Effector memory CD4-positive, alpha-beta T cell (primary cell): Measurements from ENCODE around the gene TCP10L.

Experiments used
- DNase-seq, 3 donors: peaks; one replicate each; pipeline ENCODE4 v3.0.0-alpha.2; 2020
- H3K27ac ChIP-seq: 2 replicates; pipeline ENCODE4 v1.7.0; 2013; ENCODE audit warnings: mild to moderate bottlenecking, low read length, moderate library complexity; ENCODE audit not compliant: insufficient read depth, poor library complexity, severe bottlenecking
- H3K27me3 ChIP-seq: replicated peaks from 2 replicates; pipeline ENCODE4 v1.7.0; 2013; ENCODE audit warnings: mild to moderate bottlenecking, low read length; ENCODE audit not compliant: insufficient read depth, control insufficient read depth, poor library complexity, severe bottlenecking
- H3K36me3 ChIP-seq: 2 replicates; pipeline ENCODE4 v1.7.0; 2013; ENCODE audit warnings: mild to moderate bottlenecking, low read length, moderate library complexity; ENCODE audit not compliant: control insufficient read depth, insufficient read depth
- H3K4me1 ChIP-seq: 2 replicates; pipeline ENCODE4 v1.7.0; 2013; ENCODE audit warnings: low read length, mild to moderate bottlenecking; ENCODE audit not compliant: control insufficient read depth, insufficient read depth, poor library complexity, severe bottlenecking
- H3K4me3 ChIP-seq: 2 replicates; pipeline ENCODE4 v1.7.0; 2013; ENCODE audit warnings: low read length, low read depth, mild to moderate bottlenecking; ENCODE audit not compliant: insufficient read depth, poor library complexity, severe bottlenecking
- H3K9me3 ChIP-seq: 2 replicates; pipeline ENCODE4 v1.7.0; 2013; ENCODE audit warnings: mild to moderate bottlenecking, low read length, moderate library complexity; ENCODE audit not compliant: control insufficient read depth

The TCP10L gene

DNA sequence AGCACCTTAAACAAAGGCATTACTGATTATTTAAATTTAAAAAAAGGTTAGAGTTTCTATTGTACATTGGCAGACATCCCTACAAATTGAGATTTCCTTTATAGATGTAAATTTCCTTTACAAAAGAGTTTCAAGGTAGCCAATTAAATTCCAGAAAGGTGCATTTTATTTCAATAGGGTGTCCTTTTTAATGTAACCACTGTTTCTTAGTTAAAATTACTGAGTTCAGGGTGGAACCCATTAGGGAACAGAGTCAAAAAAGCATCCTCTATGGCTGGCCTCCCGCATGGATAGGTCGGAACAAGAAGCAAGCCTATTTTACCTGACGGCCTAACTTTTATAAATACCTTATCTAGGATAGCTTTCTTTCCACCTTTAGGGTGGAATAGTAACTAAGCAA is 24.4 kb downstream of the TCP10L start:
- H3K27ac ChIP-seq, result no peak overlapping the region
- no peak overlapping the region for H3K4me3 ChIP-seq
- no peaks in the 10 kb centered on the region for H3K36me3 ChIP-seq
- H3K27me3 ChIP-seq, result no peaks in the 10 kb centered on the region
- no peaks in the 10 kb centered on the region for H3K4me1 ChIP-seq
- no peaks in the 10 kb centered on the region for H3K9me3 ChIP-seq
- DNase-seq, result no peak

DNA sequence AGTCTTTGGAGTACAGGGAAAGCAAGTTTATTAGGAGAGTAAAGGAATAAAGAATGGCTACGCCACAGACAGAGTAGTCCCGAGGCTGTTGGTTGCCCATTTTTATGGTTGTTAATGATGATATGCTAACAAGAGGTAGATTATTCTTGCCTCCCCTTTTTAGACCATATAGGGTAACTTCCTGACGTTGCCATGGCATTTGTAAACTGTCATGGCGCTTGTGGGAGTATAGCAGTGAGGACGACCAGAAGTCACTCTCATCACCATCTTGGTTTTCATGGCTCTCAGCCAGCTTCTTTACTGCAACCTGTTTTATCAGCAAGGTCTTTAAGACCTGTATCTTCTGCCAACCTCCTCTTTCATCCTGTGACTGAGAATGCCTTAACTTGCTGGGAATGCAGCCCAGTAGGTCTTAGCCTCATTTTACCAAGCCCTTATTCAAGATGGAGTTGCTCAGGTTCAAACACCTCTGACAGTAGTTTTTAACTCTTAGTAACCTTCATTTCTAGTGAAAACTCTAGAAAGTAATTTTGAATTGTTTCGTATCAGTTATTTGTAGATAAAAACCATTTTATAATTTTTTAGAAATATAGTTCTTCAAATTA is 26.2 kb downstream of the TCP10L start:
- Histone ChIP-seq H3K36me3 (no peaks in the 10 kb centered on the region), H3K4me1 (no peaks in the 10 kb centered on the region)

DNA sequence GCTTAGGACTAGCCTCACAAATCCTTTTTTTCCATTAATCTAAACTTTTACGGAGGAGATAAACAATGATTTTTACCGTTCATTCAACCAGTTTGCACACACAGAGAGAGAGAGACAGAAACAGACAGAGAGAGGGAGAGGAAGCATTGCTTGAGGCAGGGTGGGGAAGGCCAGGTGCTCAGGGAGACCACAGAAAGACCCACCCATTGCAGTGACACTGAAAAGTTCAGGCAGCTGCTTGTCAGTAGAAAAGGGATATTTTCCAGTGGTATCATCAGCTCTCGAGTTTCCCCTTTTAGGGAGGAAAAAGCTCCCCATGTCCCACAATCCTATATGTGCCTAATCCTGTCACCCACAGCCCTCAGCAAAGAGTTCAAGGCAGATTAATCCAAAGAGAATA is 27.2 kb downstream of the TCP10L start:
- no peaks in the 10 kb centered on the region for H3K36me3 ChIP-seq
- H3K9me3 ChIP-seq, result no peaks in the 10 kb centered on the region
- H3K4me3 ChIP-seq, result no peak overlapping the region
- no peaks in the 10 kb centered on the region for H3K4me1 ChIP-seq
- no peak overlapping the region for H3K27ac ChIP-seq
- no peaks in the 10 kb centered on the region for H3K27me3 ChIP-seq
- DNase-seq, result no peak

More for the DNA sequence above, 26.2 kb downstream of the TCP10L start:
- H3K27me3 ChIP-seq, result no peaks in the 10 kb centered on the region
- DNase-seq, result no peak
- no peak overlapping the region for H3K4me3 ChIP-seq
- H3K27ac ChIP-seq, result no peak overlapping the region
- H3K9me3 ChIP-seq, result no peaks in the 10 kb centered on the region

DNA sequence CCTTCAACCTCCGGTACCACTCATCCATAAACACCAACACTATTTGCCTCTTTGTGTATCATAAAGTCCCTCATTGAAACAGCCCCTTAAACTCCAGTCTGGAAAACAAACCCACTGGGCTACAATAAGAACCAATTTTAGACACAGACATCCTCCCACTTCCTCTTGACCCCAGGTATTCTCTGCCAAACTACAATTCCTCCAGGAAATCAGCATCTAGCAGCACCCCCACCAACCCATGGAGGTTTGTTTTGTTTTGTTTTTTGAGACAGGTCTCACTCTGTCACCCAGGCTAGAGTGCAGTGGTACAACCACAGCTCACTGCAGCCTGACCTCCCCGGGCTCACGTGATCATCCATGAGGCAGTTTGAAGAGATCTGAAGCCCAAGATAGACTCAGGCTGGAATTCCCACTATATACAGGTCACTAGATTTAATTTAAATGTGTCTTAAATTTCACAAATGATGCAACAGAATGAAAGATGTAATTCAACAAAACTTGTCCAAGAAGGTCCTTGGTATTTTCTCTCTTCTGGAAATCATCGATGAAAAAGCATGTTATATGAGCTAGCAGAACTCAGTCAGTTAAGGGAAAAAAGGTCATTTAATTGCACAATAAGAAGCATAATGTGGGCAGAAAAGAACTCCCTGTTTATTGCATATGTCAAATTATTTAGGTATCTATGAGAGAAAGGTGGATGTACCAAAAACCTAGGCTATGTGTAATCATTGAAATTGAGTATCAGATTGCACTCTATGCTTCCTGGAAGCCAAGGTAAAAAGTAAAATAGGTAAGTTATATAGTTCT is 30.3 kb downstream of the TCP10L start:
- H3K27me3 ChIP-seq, result no peaks in the 10 kb centered on the region
- no peaks in the 10 kb centered on the region for H3K4me1 ChIP-seq
- H3K36me3 ChIP-seq, result no peaks in the 10 kb centered on the region
- H3K4me3 ChIP-seq, result no peak overlapping the region
- no peaks in the 10 kb centered on the region for H3K9me3 ChIP-seq
- H3K27ac ChIP-seq, result no peak overlapping the region
- DNase-seq, result no peak

DNA sequence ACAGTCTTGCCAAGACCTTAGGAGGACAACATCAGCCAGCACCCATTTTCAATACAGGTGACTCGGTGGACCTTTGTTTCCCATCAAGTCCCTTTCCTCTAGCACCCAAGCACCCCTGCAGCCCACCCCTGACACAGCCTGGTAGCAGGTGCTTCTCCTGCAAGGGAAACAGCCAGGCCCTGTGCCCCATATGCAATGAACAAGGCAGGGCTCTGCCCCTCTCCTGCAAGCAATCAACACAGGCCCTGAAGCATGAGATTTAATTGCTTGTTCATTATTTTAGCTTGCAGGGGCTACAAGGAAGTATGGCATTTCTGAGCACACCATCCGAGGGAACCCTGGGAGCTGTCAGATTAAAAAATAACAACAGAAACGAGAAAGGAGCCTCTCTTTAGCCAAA is 35.4 kb downstream of the TCP10L start:
- Histone ChIP-seq H3K4me1 (no peaks in the 10 kb centered on the region), H3K27me3 (no peaks in the 10 kb centered on the region), H3K36me3 (no peaks in the 10 kb centered on the region), H3K27ac (no peak overlapping the region), H3K4me3 (no peak overlapping the region), H3K9me3 (no peaks in the 10 kb centered on the region)
- no peak for DNase-seq

DNA sequence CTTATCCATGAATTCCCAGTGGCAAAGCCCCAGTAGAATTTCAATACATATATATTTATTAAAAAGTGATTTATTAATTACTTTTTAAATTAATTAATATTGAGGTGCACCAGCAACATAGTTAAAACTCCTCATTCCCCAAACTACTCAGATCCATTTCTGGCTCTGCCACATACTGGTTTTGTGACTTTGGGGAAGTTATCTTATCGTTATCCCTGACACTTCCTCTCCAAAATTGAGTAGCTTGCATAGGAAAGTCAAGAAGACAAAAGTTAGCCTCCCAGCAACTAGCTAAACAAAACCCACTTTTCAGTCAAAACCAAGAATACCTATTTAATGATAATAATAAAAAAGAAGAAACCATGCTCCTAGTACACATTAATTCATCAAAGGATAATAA is 35.9 kb downstream of the TCP10L start:
- Histone ChIP-seq H3K27ac (no peak overlapping the region), H3K9me3 (no peaks in the 10 kb centered on the region), H3K27me3 (no peaks in the 10 kb centered on the region), H3K36me3 (no peaks in the 10 kb centered on the region), H3K4me1 (no peaks in the 10 kb centered on the region), H3K4me3 (no peak overlapping the region)
- DNase-seq, result no peak

DNA sequence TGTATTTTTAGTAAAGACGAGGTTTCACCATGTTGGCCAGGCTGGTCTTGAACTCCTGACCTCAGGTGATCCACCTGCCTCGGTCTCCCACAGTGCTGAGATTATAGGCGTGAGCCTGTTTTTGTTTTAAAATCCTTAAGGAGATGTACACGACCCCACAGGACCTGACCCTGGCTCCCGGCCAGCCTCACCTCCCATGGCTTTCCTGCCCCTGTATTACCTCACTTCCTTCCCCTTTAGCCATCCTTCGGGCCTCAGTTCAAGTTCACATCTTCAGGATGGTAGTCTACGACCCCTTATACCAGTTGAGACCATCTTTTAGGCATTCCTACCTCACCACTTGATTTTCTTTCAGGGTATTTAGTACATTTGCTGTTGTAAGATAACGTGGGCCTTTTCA is 36.3 kb downstream of the TCP10L start:
- no peaks in the 10 kb centered on the region for H3K27me3 ChIP-seq
- H3K27ac ChIP-seq, result no peak overlapping the region
- H3K9me3 ChIP-seq, result no peaks in the 10 kb centered on the region
- no peak overlapping the region for H3K4me3 ChIP-seq
- DNase-seq, result no peak
- no peaks in the 10 kb centered on the region for H3K36me3 ChIP-seq
- H3K4me1 ChIP-seq, result no peaks in the 10 kb centered on the region

DNA sequence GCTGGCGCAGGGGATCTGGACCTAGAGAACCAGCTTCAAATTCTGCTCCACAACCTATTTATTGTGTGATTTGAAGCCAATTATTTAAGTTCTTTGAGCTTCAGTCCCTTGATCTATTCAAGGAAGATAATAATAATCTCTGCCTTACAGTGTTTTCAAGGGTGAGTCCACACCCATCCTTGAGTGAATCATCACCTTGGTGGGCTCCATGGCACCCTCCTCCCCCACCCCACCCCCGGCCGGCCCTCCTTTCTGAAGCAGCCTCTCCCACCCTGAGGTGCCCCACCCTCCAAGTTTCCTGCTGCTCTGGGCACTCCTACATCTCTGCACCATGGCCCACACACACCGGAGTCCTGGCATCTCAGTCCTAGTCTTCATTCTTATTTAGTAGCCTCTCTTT is 38.3 kb downstream of the TCP10L start:
- no peak overlapping the region for H3K4me3 ChIP-seq
- no peak for DNase-seq
- H3K9me3 ChIP-seq, result no peaks in the 10 kb centered on the region
- H3K27me3 ChIP-seq, result no peaks in the 10 kb centered on the region
- no peaks in the 10 kb centered on the region for H3K36me3 ChIP-seq
- no peaks in the 10 kb centered on the region for H3K4me1 ChIP-seq
- H3K27ac ChIP-seq, result no peak overlapping the region

DNA sequence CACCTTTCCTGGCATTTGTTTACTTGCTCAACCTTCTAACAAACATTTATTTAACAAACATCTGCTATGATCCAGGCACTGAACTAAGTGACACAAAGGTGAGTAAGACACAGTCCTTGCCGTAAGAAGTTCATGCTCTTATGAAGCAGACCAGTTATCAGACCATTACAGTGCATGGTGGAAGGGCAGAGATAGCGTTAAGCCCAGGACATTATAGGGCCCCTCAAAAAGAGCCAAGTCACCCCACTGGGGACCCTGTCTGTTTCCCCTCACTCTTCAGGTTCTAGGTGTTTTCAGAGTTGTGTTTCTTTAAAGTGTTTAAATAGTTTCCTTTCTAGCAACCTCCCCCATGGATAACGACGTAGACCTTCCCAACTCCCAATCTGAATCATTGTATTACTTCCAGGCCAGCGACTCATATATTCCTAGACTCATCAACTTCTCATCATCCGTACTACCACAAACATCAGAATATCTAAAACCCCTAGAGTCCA is 39.3 kb downstream of the TCP10L start:
- Histone ChIP-seq H3K4me3 (no peak overlapping the region), H3K27ac (no peak overlapping the region), H3K36me3 (no peaks in the 10 kb centered on the region), H3K4me1 (no peaks in the 10 kb centered on the region), H3K27me3 (no peaks in the 10 kb centered on the region), H3K9me3 (no peaks in the 10 kb centered on the region)
- no peak for DNase-seq

DNA sequence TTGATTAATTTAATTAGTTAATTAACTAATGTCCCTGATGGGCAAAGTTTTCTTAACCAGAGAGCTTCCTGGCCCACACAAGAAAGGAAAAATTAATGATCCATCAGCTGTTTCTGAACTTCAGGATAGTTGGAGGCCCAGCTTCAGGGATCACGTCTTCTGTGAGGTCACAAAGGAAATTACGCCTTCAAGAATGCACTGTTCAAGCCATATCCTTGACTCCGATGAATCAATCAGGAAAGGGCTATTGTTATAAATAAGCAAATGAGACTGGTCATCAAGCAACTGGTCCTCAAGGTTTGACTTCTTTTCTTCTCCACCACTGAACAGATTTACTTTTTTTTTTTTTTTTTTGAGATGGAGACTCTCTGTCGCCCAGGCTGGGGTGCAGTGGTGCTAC is 40.6 kb downstream of the TCP10L start:
- H3K9me3 ChIP-seq, result no peaks in the 10 kb centered on the region
- H3K4me3 ChIP-seq, result no peak overlapping the region
- no peaks in the 10 kb centered on the region for H3K36me3 ChIP-seq
- H3K4me1 ChIP-seq, result no peaks in the 10 kb centered on the region
- no peaks in the 10 kb centered on the region for H3K27me3 ChIP-seq
- no peak for DNase-seq
- no peak overlapping the region for H3K27ac ChIP-seq
